HG03469 (cell line): ENCODE measurements around the gene MET.

Experiments used
- ATAC-seq: cut with Tn5 transposase; IDR thresholded peaks from one replicate; pipeline ENCODE4 v1.9.1; 2021; ENCODE audit warnings: mild to moderate bottlenecking, moderate library complexity, moderate number of reproducible peaks; ENCODE audit not compliant: unreplicated experiment

Gene MET

DNA sequence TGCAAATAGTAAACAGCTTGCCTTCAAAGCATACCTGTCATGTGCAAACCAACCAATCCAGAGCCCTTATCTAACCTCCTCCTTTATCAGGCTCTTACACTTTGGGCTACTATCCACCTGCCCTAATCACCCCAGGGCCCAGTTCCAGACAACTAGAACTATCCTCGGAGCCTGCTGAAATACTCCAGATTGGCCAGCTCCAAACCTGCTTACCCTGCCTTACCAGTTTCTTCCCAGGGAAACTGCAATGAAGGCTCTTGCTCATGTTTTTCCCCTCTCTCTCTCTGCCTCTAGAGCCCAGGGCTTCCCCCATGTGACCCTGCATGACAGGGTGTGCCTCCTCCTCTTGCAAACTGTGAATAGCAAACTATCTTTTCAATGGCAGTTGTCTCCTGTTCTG lies 109.0 kb downstream of the MET start:
- no peak for ATAC-seq

DNA sequence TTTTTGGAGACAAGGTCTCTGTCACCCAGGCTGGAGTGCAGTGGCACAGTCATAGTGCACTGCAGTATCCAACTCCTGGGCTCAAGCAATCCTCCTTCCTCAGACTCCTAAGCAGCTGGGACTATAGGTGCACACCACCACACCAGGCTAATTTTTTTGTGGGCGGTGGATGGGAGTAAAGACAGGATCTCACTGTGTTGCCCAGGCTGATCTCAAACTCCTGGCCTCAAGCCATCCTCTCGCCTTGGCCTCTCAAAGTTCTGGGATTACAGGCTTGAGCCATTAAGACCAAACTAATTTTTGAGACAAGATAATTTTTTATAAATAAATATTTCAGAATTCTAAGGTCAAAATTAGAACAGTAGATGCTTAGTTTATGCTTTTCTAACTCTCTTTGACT lies 109.6 kb downstream of the MET start:
- no peak for ATAC-seq

DNA sequence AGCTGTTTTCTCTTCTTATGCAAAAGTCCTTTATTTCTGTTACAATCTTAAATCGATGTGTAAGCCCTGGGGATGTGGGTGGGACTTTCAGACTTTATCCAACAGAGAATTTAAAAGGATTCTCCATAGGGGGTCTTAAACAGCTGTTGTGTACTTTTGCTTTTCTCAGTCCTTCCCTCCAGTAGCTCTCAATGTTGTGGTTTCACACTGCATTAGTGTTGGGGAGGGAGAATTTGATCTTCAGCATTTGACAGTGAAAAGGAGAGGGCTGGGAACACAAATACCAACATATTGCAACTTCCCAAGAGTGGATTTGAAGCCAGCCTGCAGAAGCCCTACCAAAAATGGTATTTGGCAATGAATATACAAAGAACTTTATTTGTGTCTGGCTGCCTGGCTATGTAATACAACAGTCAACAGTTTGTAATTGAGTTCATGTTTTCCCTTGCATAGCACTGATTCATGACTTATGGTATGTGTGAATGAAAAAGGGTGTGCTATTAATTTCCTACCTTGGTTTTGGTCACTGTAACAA lies 110.2 kb downstream of the MET start:
- ATAC-seq: no peak

DNA sequence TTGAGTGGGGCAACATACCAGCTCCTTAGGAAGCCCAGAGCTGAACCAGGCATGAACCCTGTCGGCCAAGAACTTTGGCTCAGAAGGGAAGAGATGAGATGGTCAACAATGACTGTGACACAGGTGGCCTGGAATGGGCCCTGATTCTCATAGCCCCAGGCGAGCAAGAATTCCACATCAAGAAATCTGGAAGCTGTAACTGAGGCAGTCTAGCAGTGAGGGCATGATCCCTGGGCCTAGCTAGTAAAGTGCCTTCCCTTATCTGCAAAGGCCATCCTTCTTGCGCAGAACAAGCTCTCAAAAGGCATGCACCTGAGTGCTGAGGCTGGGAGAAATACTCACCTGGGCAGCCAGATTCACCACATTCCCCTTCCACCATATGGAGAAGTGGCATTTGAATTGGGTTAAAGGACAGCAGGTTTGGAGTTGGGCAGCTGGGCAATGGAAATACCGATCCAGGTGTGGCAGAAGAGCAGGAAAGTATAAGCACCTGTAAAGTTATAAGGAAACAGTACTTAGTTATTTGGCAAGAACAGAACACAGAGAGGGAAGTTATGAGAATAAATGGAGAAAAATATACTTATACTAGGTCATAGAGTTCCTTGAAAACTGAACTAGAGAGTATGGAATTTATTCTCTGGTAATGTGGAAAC lies 111.8 kb downstream of the MET start:
- ATAC-seq: no peak

DNA sequence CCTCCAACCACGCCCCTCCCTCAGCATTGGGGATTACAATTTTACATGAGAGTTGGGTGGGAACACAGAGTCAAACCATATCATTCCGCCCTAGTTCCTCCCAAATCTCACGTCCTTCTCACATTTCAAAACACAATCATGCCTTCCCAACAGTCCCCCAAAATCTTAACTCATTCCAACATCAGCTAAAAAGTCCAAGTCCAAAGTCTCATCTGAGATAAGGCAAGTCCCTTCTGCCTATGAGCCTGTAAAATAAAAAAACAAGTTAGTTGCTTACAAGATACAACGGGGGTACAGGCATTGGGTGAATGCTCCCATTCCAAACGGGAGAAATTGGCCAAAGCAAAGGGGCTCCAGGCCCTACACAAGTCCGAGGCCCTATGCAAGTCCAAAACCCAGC lies 112.7 kb downstream of the MET start:
- no peak for ATAC-seq

DNA sequence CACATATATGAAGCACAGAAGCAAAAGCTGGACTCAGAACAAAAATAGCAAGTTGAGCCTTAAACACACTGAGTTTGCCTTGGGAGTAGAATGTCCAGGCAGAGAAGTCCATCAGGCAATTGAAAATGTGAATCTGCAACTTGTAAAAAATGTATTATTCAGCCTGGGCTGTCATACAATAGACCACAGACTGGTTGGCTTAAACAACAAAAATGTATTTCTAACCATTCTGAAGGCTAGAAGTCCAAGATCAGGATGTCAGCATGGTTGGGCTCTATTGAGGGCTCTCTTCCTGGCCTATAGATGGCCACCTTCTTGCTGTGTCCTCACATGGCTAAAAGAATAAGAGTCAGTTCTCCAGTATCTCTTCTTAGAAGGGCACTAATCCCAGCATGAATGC lies 113.8 kb downstream of the MET start:
- no peak for ATAC-seq

DNA sequence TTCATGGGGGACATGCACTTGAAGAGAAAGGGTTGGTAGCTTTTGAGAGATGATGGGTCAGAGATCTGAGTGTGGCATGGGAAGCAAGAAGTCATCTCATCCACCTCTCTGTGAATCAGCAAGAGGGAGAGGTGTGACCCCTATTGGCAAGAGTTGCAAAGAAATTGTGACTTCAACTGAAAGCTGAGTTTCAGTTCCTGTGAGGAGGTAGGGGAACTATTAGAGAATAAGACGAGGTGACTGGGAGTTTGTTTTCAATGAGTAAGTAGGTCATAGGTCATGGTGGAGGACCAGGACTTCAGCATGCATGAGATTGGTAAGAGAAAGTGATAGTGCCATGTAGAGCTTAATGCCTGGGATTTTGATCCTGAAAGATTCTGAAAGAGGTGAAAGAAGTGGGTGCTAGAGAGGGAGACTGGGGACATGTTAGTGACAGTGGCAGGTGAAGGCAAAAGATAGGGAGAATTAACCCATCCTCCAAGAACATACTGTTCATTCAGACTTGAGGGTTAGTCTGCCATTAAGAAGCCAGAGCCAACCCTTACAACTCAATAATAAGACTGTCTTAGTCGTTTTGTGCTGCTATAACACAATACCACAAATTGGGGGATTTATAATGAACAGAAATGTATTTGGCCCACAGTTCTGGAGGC lies 114.9 kb downstream of the MET start:
- ATAC-seq: peak; percentile 100

DNA sequence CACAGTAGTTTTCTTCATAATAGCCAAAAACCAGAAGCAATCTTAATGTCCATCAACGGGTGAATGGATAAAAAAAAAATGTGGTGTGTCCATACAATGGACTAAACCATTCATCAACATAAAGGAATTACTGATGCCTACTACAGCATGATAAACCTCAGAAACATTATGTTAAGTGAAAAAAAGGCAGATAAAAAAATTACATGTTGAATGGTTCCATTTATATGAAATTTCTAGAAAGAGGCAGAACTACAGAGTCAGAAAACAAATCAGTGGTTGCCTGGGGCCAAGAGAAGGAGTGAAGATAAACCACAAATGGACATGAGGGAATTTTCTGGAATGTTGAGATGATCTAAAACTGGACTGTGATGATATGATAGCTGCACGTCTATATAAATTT lies 115.9 kb downstream of the MET start:
- ATAC-seq: no peak

DNA sequence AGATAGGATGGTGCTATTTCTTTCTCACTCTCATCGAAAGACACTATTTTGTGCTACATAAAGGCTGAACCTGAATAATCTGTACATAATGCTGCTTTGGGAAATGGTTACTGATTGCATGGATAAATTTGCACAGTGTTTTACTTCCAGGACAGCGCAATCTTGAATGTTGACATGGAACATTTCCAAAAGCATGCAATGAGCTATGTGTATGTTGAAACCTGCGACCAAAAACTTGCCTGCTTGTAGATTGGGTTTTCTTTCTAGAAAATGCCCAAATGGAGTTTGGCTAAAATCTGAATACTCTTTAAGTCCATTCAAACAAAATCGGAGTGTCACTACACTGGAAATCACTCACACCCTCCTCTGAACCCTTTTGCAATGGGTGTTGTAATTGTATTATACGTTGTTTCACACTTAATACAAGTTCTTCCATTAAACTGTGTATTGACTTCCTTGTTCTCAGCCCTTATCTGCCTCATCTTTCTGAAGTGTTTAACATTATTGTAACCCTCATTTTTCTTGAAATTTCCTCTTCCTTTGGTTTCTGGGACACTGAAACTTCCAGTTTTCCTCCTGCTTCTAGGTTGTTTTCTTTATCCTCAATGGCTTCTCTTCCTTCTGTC lies 116.7 kb downstream of the MET start:
- no peak for ATAC-seq

DNA sequence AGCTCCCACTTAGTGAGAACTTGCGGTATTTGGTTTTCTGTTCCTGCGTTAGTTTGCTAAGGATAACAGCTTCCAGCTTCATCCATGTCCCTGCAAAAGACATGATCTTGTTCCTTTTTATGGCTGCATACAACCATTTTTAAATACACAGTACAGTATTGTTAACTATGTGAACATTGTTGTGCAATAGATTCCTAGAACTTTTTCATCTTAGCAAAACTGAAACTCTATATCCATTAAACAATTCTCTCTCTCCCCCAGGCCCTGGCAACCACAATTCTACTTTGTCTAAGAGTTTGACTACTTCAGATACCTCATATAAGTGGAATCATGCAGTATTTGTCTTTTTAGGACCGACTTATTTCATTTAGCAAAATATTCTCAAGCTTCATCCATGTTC lies 118.0 kb downstream of the MET start:
- ATAC-seq: no peak

DNA sequence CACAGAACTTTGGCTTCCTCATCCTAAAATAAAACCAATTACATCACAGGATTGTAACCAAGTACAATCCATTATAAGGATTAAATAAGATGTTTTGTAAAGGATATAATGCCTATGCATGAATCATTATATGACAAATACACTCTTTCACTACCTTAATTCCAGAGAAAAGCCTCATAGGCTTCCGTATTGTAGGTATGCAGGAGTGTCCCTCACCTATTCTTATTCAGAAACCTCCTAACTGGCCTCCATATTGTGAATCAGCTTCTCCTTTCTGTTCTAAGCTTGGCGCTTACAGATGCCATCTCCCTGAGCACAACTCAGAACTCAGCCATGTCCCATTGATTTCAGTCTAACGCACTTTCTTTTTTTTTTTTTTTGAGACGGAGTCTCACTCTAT lies 120.8 kb downstream of the MET start:
- no peak for ATAC-seq

DNA sequence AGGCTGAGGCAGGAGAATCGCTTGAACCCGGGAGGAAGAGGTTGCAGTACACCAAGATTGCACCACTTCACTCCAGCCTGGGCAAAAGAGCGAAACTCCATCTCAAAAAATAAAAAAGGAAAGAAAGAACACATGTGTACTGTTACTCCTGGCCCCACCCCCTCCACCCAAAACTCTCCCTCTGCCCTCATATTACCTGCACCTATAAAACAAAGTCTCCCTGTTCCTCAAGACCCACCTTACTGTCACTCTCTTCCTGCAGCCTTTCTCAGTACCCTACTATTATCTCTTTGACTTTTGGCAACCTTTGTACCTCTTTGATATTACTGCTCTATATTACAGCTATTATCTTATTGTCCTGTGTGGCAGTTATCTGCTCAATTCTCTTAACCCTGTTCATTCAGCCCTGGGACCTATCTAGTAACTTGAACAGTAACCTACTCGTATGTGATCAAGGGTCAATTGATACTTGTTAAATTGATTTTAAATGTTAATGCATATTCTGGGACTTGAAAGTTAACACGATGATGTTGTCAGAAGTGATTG lies 121.9 kb downstream of the MET start:
- no peak for ATAC-seq

DNA sequence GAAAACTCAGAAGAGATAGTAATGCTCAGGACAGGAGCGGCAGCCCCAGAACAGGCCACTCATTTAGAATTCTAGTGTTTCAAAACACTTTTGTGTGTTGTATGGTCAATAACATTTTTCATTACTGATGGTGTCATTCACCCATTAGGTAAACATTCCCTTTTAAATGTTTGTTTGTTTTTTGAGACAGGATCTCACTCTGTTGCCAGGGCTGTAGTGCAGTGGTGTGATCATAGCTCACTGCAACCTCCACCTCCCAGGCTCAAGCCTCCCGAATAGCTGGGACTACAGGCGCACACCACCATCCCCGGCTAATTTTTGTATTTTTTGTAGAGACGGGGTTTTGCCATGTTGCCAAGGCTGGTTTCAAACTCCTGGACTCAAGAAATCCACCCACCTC lies 124.5 kb downstream of the MET start:
- ATAC-seq: no peak

DNA sequence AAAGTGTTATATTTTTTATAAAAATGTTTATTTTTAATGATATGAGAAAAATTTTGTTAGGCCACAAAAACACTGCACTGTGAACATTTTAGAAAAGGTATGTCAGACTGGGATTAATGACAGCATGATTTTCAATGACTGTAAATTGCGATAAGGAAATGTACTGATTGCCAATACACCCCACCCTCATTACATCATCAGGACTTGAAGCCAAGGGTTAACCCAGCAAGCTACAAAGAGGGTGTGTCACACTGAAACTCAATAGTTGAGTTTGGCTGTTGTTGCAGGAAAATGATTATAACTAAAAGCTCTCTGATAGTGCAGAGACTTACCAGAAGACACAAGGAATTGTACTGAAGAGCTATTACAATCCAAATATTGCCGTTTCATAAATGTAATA lies 125.6 kb downstream of the MET start:
- no peak for ATAC-seq

DNA sequence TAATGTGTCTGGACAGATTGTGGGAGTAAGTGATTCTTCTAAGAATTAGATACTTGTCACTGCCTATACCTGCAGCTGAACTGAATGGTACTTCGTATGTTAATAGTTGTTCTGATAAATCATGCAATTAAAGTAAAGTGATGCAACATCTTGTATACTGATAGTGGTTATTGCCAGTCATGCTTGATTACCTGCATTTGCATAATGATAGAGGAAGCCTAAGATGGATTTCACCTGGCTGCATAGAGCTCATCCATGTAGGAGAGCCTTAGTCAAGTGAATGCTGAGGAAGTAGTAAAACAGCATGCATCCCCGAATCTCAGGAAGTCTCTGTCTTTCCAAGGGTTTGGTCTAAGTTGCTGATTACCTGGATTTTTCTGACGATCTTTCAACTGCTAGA lies 126.2 kb downstream of the MET start:
- ATAC-seq: no peak

DNA sequence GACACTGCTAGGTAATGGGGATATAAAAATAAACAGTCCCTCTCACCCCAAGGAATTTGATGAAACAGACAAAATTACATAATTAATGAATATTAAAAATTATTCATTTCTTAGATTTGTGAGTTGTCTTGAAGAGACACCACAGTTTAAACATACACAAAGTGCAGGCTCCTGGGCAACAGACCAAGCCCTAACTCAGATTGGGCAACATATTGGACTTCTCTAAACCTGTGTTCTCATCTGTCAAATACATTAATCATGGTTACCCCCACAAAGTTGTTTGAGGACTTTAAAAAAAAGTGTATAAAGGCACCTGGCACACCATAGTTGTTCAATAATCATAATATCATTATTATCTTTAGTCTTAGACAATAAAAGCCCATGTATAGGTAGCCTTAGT lies 127.9 kb downstream of the MET start:
- ATAC-seq: no peak

DNA sequence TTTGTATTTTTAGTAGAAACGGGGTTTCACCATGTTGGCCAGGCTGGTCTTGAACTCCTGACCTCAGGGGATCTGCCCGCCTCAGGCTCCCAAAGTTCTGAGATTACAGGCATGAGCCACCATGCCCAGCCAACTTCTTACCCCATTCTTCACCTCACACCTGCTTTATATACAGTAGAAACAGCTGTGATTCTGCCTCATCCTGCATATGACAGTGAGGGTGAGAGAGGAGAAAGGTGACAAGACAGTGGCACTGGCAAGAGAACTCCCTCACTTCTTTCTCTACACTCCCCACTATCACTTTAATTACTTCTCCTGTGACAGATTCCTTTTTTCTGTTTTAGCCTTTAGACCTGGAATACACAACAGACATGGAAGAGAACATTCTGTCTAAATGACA lies 128.6 kb downstream of the MET start:
- ATAC-seq: no peak

DNA sequence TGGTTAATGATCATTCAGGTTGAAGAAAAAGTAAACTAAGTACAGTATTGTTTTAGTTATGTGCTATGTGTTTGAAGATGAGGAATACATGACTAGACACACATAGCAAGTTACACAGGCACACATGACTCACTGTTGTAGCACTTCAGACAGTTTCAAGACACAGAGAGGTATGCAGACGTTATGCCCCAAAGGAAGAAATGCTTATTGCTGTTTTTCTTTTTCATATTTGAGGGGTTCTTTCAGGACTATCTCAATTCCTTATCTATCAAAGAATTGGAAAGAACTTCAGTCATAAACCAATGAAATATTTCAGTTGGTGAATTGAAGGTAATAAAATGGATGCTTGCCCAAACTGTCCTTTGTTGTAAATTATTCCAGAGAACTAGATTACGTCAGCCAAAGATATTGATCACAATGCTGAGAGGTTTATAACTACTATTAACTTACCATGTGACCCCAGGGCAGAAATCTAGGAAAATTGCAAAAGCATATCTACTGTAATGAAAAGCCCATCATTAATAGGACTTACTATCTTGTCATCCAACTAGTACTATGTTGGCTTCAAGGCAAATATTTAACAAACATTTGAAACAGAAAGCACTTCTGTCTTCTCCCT lies 129.2 kb downstream of the MET start:
- ATAC-seq: no peak

DNA sequence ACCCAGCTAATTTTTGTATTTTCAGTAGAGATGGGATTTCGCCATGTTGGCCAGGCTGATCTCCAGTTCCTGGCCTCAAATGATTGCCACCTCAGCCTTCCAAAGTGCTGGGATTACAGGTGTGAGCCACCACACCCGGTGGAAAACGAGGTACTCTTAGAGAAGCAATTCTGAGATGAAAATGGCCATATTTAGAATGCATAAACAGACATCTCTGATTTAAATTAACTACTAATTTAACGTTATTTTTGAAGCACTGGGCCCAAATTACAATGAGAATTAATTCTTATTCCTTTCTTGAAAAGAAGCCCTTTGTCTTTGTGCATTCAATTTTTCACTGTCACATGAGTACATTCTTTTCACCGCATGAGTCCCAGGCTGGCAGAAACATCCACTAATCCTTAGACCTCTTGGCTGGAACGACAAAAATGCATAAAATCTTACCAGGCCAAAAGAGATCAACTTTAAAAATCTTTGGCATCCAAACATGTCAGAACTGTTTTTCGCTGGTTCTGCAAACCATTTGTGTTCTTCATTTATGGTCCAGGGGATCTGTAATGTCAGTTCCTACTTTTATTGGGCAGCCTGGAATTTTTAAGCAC lies 130.2 kb downstream of the MET start:
- ATAC-seq: no peak

DNA sequence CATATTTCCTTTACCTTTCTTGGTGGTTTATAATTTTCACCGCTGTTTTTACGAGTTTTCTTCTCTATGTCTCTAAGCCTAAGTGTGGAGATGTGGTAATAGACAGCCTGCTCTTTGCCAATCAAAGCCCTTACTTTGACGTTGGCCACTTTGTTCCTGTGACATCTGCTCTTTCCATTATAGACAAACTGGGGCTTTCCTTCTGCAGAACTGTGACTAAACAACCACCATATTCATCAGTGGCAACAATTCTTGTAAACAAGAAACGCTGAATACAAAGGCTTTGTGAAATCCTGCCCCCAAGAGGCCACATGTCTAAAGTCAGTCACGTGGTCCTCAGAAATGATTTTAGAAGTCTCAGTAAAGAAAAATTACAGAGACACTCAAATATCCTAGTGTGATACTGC lies 130.8 kb downstream of the MET start:
- peak; percentile 66 for ATAC-seq

DNA sequence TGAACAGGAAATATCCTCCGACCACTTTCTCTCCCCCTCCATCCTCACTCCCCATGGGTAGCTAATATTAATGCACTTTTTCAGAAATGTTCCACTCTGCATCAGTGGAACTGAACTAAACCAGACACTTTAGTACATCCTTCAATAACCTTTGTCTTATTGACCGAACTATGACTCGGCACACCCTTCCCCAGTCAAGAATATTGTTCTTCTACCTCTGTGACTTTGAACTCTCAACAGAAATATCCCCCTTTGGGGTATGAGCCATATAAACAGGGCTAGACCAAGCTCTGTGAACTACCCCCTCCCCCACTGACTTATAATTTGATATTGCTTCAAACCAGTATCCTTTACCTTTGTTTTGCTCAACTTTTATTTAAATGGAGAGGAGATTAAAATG lies 132.5 kb downstream of the MET start:
- ATAC-seq: no peak
